H1 (cell line): ENCODE results near the gene KCNMB2. TPM values are rescaled to one million over a fixed set of nuclear protein-coding genes. Genes with fewer than 3 reads are reported as not detected.

ENCODE experiments used
- CTCF ChIA-PET: fragments of 300-600 bp; sonication (Branson Sonifier 250); formaldehyde crosslinking; loops from one replicate; lab custom pipeline; 2021; ENCODE audit not compliant: partially characterized antibody; lab: Charles Lee
- POLR2A ChIA-PET: fragments of 300-600 bp; sonication (Branson Sonifier 250); formaldehyde crosslinking; loops from one replicate; lab custom pipeline; 2021; ENCODE audit warnings: inconsistent platforms; ENCODE audit not compliant: partially characterized antibody; lab: Charles Lee
- DNase-seq, 2 experiments: peaks; one replicate each; pipeline versions ENCODE4 v3.0.0 to v3.0.0-alpha.2; 2010 to 2022; ENCODE audit warnings: low spot score in 2 of 2, low read depth in 1 of 2, mixed read lengths in 1 of 2
- FAIRE-seq: peaks from 2 replicates; lab custom pipeline; 2011; peaks lifted over from hg19 to GRCh38; lab: Jason Lieb, UNC
- H2AFZ ChIP-seq: 2 replicates; pipeline ENCODE4 v1.8.1; 2012; ENCODE audit warnings: low read length, inconsistent platforms
- H2AK5ac ChIP-seq: 2 replicates; pipeline ENCODE4 v1.6.1; 2013; ENCODE audit warnings: low read depth, low read length
- H2BK120ac ChIP-seq: replicated peaks from 2 replicates; pipeline ENCODE3; 2013; ENCODE audit warnings: low read depth, low read length, inconsistent platforms
- H2BK12ac ChIP-seq: 2 replicates; pipeline ENCODE4 v1.6.1; 2013; ENCODE audit warnings: low read depth, low read length
- H2BK15ac ChIP-seq: 2 replicates; pipeline ENCODE4 v1.6.1; 2013; ENCODE audit warnings: low read length
- H2BK20ac ChIP-seq: 2 replicates; pipeline ENCODE4 v1.6.1; 2013; ENCODE audit warnings: low read length
- H2BK5ac ChIP-seq: 2 replicates; pipeline ENCODE4 v1.6.1; 2013; ENCODE audit warnings: low read depth, low read length
- H3K14ac ChIP-seq: 2 replicates; pipeline ENCODE4 v1.6.1; 2013; ENCODE audit warnings: inconsistent platforms; ENCODE audit not compliant: insufficient read length
- H3K18ac ChIP-seq: 2 replicates; pipeline ENCODE4 v1.6.1; 2013; ENCODE audit warnings: low read length; ENCODE audit errors: extremely low read depth
- H3K23ac ChIP-seq: 2 replicates; pipeline ENCODE4 v1.6.1; 2013; ENCODE audit warnings: inconsistent platforms; ENCODE audit not compliant: insufficient read length
- H3K23me2 ChIP-seq: 2 replicates; pipeline ENCODE4 v1.6.1; 2013; ENCODE audit warnings: low read depth, low read length
- H3K27ac ChIP-seq: 2 replicates; pipeline ENCODE4 v1.6.1; 2011; ENCODE audit warnings: low read depth, low read length, inconsistent platforms
- H3K27me3 ChIP-seq, 4 experiments: replicated peaks in 1 of 4; 1 replicate in 1 of 4; 2 replicates in 3 of 4; pipeline versions ENCODE4 v1.6.1 to v1.8.1; 2011 to 2013; ENCODE audit warnings: low read length in 3 of 4, mild to moderate bottlenecking in 3 of 4, inconsistent platforms in 2 of 4, mixed read lengths in 2 of 4, moderate library complexity in 1 of 4; ENCODE audit not compliant: control insufficient read depth in 3 of 4, insufficient read depth in 3 of 4; ENCODE audit errors: extremely low read depth in 1 of 4
- H3K36me3 ChIP-seq, 4 experiments: 2 replicates each; pipeline versions ENCODE4 v1.6.1 to v1.8.1; 2011 to 2013; ENCODE audit warnings: mild to moderate bottlenecking in 4 of 4, low read length in 3 of 4, moderate library complexity in 2 of 4, control low read depth in 1 of 4, inconsistent platforms in 1 of 4; ENCODE audit not compliant: insufficient read depth in 4 of 4, control insufficient read depth in 2 of 4
- H3K4ac ChIP-seq: replicated peaks from 2 replicates; pipeline ENCODE3; 2013; ENCODE audit warnings: low read length, low read depth, mixed read lengths, inconsistent platforms; ENCODE audit not compliant: insufficient read length
- H3K4me1 ChIP-seq, 4 experiments: replicated peaks in 1 of 4; 1 replicate in 1 of 4; 2 replicates in 3 of 4; pipeline versions ENCODE4 v1.6.1 to v1.8.1; 2011 to 2013; ENCODE audit warnings: low read length in 3 of 4, inconsistent platforms in 2 of 4, mixed read lengths in 1 of 4; ENCODE audit not compliant: insufficient read depth in 4 of 4, control insufficient read depth in 3 of 4
- H3K4me2 ChIP-seq, 2 experiments: 2 replicates each; pipeline versions ENCODE4 v1.6.1 to v1.8.1; 2011 to 2013; ENCODE audit warnings: low read depth in 2 of 2, low read length in 2 of 2, control low read depth in 1 of 2, inconsistent platforms in 1 of 2, mild to moderate bottlenecking in 1 of 2; ENCODE audit not compliant: insufficient read depth in 1 of 2
- H3K4me3 ChIP-seq, 4 experiments: fragments of 200-600, 300-600 bp in 1 of 4; sonication (generic), shearing (Covaris generic), sonication (Bioruptor Twin) in 1 of 4; 2 replicates each; pipeline versions ENCODE4 v1.5.1 to v1.8.1; 2011 to 2016; ENCODE audit warnings: low read length in 4 of 4, low read depth in 3 of 4, control low read depth in 2 of 4, inconsistent platforms in 2 of 4, mild to moderate bottlenecking in 2 of 4, mixed read lengths in 1 of 4, moderate library complexity in 1 of 4; ENCODE audit not compliant: insufficient read depth in 2 of 4; ENCODE audit errors: extremely low read depth in 1 of 4
- H3K56ac ChIP-seq: replicated peaks from 2 replicates; pipeline ENCODE3; 2013; ENCODE audit warnings: low read depth, mild to moderate bottlenecking, mixed read lengths, low read length, inconsistent platforms; ENCODE audit not compliant: insufficient read length
- H3K79me1 ChIP-seq: 2 replicates; pipeline ENCODE4 v1.6.1; 2013; ENCODE audit warnings: low read depth, low read length, control low read depth
- H3K79me2 ChIP-seq, 2 experiments: 2 replicates each; pipeline versions ENCODE4 v1.6.1 to v1.8.1; 2012 to 2013; ENCODE audit warnings: low read length in 2 of 2, mild to moderate bottlenecking in 2 of 2, inconsistent platforms in 1 of 2; ENCODE audit not compliant: insufficient read depth in 2 of 2, control insufficient read depth in 1 of 2
- H3K9ac ChIP-seq, 4 experiments: replicated peaks in 1 of 4; 1 replicate in 1 of 4; 2 replicates in 3 of 4; pipeline versions ENCODE4 v1.6.1 to v1.8.1; 2011 to 2013; ENCODE audit warnings: low read depth in 3 of 4, low read length in 3 of 4, control low read depth in 2 of 4, mild to moderate bottlenecking in 2 of 4, moderate library complexity in 2 of 4, inconsistent platforms in 1 of 4; ENCODE audit errors: extremely low read depth in 1 of 4
- H3K9me3 ChIP-seq, 2 experiments: 2 replicates each; pipeline versions ENCODE4 v1.6.1 to v1.8.1; 2012 to 2013; ENCODE audit warnings: mild to moderate bottlenecking in 2 of 2, moderate library complexity in 2 of 2, control low read depth in 1 of 2, inconsistent platforms in 1 of 2, low read depth in 1 of 2, low read length in 1 of 2, mixed read lengths in 1 of 2; ENCODE audit not compliant: insufficient read depth in 2 of 2
- H4K20me1 ChIP-seq, 2 experiments: replicated peaks in 1 of 2; 2 replicates each; pipeline versions ENCODE3 to v1.8.1; 2011 to 2013; ENCODE audit warnings: inconsistent platforms in 2 of 2, low read length in 2 of 2, mild to moderate bottlenecking in 1 of 2; ENCODE audit not compliant: insufficient read depth in 2 of 2, control insufficient read depth in 1 of 2
- H4K5ac ChIP-seq: 2 replicates; pipeline ENCODE4 v1.6.1; 2013; ENCODE audit warnings: low read length, low read depth, mixed read lengths, inconsistent platforms; ENCODE audit not compliant: insufficient read length
- H4K8ac ChIP-seq: 2 replicates; pipeline ENCODE4 v1.8.0; 2013; ENCODE audit warnings: mild to moderate bottlenecking, moderate library complexity, low read length, inconsistent platforms; ENCODE audit not compliant: insufficient read depth; ENCODE audit errors: extremely low read depth
- H4K91ac ChIP-seq: replicated peaks from 2 replicates; pipeline ENCODE3; 2013; ENCODE audit warnings: low read length, mixed read lengths, inconsistent platforms; ENCODE audit not compliant: insufficient read length
- CBX5 ChIP-seq: fragments of 300-800, 300-1000 bp; sonication (generic); IDR thresholded peaks from 2 replicates; pipeline ENCODE4 v1.7.1; 2016; ENCODE audit warnings: antibody characterized with exemption, low read length, low read depth
- CEBPB ChIP-seq: IDR thresholded peaks from 2 replicates; pipeline ENCODE4 v1.6.1; 2012; ENCODE audit warnings: low read depth, low read length
- KDM1A ChIP-seq: fragments of 200-600, 300-600 bp; sonication (generic); IDR thresholded peaks from 2 replicates; pipeline ENCODE4 v1.7.1; 2016; ENCODE audit warnings: mild to moderate bottlenecking, low read length, borderline replicate concordance
- RAD21 ChIP-seq, 2 experiments: IDR thresholded peaks in 1 of 2; conservative IDR thresholded peaks in 1 of 2; 2 replicates each; pipeline ENCODE4 v1.6.1; 2011; ENCODE audit warnings: low read depth in 2 of 2, low read length in 2 of 2, improper control_type of control experiment in 1 of 2, inconsistent platforms in 1 of 2, mild to moderate bottlenecking in 1 of 2, moderate library complexity in 1 of 2
- SIRT6 ChIP-seq: IDR thresholded peaks from one replicate; pipeline ENCODE4 v1.7.1; 2012; ENCODE audit warnings: low read length, inconsistent platforms
- SP1 ChIP-seq: IDR thresholded peaks from 2 replicates; pipeline ENCODE4 v1.6.1; 2011; ENCODE audit warnings: low read depth, low read length
- SP2 ChIP-seq: IDR thresholded peaks from 2 replicates; pipeline ENCODE4 v1.6.1; 2012; ENCODE audit warnings: mild to moderate bottlenecking, low read length, inconsistent platforms
- SP4 ChIP-seq: IDR thresholded peaks from 2 replicates; pipeline ENCODE4 v1.6.1; 2012; ENCODE audit warnings: low read length, inconsistent platforms
- SRF ChIP-seq: IDR thresholded peaks from 2 replicates; pipeline ENCODE4 v1.6.1; 2011; ENCODE audit warnings: mild to moderate bottlenecking, low read depth, low read length, moderate library complexity
- TEAD4 ChIP-seq: IDR thresholded peaks from 2 replicates; pipeline ENCODE4 v1.6.1; 2012; ENCODE audit warnings: low read depth, low read length, inconsistent platforms, mixed read lengths
- YY1 ChIP-seq: IDR thresholded peaks from 2 replicates; pipeline ENCODE4 v1.6.1; 2011; ENCODE audit warnings: low read depth, mild to moderate bottlenecking, low read length
- WGBS, 2 experiments: shearing (Covaris generic) in 1 of 2; methylation state at CpG; one replicate each; pipeline versions ENCODE4 v1.1.6 to v1.1.7; 2013 to 2015; ENCODE audit warnings: low lambda C conversion rate in 2 of 2, mixed read lengths in 2 of 2, inconsistent platforms in 1 of 2, low coverage in 1 of 2, missing lambda C conversion rate in 1 of 2; ENCODE audit not compliant: insufficient replicate concordance in 2 of 2, insufficient coverage in 1 of 2, insufficient read length in 1 of 2; ENCODE audit errors: extremely low coverage in 1 of 2, missing lambda C conversion rate in 1 of 2; 5-methylcytosine and 5-hydroxymethylcytosine counted together
- polyA plus RNA-seq, 7 experiments: library from polyadenylated mRNA; depleted of rRNA in 3 of 7; stranded (reverse) in 5 of 7; unstranded in 2 of 7; fragments of >200 nt in 5 of 7; fragments of 200-250 nt in 2 of 7; gene quantifications; 1 replicate in 5 of 7; 2 replicates in 1 of 7; 4 replicates in 1 of 7; pipeline versions ENCODE4 v1.2.1 to v1.2.3, GENCODE V29; 2011 to 2013; ENCODE audit warnings: missing spikeins in 2 of 7, mixed read lengths in 2 of 7
- total RNA-seq: library from RNA; stranded (reverse); fragmentation: NEBNext Ultra II Directional; extraction: Animal tissue kit (Norgen Biotek cat#: 25700); gene quantifications from 2 replicates; pipeline ENCODE4 v1.2.1, GENCODE V29; 2021

KCNMB2 gene
- total and polyA plus RNA-seq, 2 of the 8 experiments (the other 6 are each of a cell fraction or from before 2014, with no cell fraction given) = not detected

- no peak overlapping the region for H3K18ac ChIP-seq
- H3K79me2 ChIP-seq = no peaks in the 10 kb centered on the region
- H2BK15ac ChIP-seq = no peak overlapping the region
- H3K23me2 ChIP-seq = no peaks in the 10 kb centered on the region
- no peaks in the 10 kb centered on the region for H3K27me3 ChIP-seq
- TF ChIP-seq CEBPB (no peak), SP1 (no peak), YY1 (no peak), SP4 (no peak), CBX5 (no peak), RAD21 (IDR thresholded peaks at IDR 0.05 in 1 of 2, conservative IDR thresholded peaks at IDR 0.05 in 1 of 2; ENCODE audit: low read depth in 2 of 2, low read length in 2 of 2) (no peak), SIRT6 (no peak), KDM1A (no peak), SP2 (no peak), SRF (no peak), TEAD4 (no peak)
- H3K4ac ChIP-seq = no peak overlapping the region
- no peak overlapping the region for H3K23ac ChIP-seq
- no peak overlapping the region for H2BK20ac ChIP-seq
- H2BK5ac ChIP-seq = no peak overlapping the region
- no peak overlapping the region for H2AK5ac ChIP-seq
- H3K4me1 ChIP-seq = no peaks in the 10 kb centered on the region
- H2AFZ ChIP-seq = no peak overlapping the region
- POLR2A ChIA-PET = no interaction called here
- no peak overlapping the region for H3K14ac ChIP-seq
- FAIRE-seq (no peak), DNase-seq (no peak)
- no peaks in the 10 kb centered on the region for H3K36me3 ChIP-seq
- no peak overlapping the region for H2BK12ac ChIP-seq
- H2BK120ac ChIP-seq = no peak overlapping the region
- H3K79me1 ChIP-seq = no peaks in the 10 kb centered on the region
- H4K20me1 ChIP-seq = peaks cover 0 to 2% of the 10 kb centered on the region in 2 experiments
- no peak overlapping the region for H4K8ac ChIP-seq
- H3K4me2 ChIP-seq = no peak overlapping the region
- H3K9ac ChIP-seq = no peak overlapping the region
- no peaks in the 10 kb centered on the region for H3K9me3 ChIP-seq
- 80% methylated on average over 3 of the region's 3 CpGs; no CpG with 5 or more reads in 1 of the 2 experiments for WGBS, 2 experiments
- H4K91ac ChIP-seq = no peak overlapping the region
- no peak overlapping the region for H3K27ac ChIP-seq
- no peak overlapping the region for H4K5ac ChIP-seq
- no peak overlapping the region for H3K56ac ChIP-seq
- CTCF ChIA-PET = no interaction called here
- H3K4me3 ChIP-seq = no peak overlapping the region
Observed at GRCh38 chr3:178748874-178749273, 212.6 kb downstream of the KCNMB2 start.
